Liver (tissue), 9 donors: Measurements from ENCODE around the gene VEPH1. TPM values are rescaled to one million over a fixed set of nuclear protein-coding genes. Genes with fewer than 3 reads are reported as not detected.

Experiments
- DNase-seq: peaks from one replicate; pipeline ENCODE4 v3.0.0-alpha.2; 2017; ENCODE audit warnings: low spot score
- H3K27ac ChIP-seq, 2 donors: one replicate each; pipeline ENCODE4 v1.7.0; 2013; ENCODE audit warnings: inconsistent platforms in 2 of 2, low read length in 2 of 2, control low read depth in 1 of 2, low read depth in 1 of 2, mild to moderate bottlenecking in 1 of 2
- H3K27me3 ChIP-seq, 4 donors: one replicate each; pipeline versions ENCODE4 v1.6.1 to v1.7.0; 2013; ENCODE audit warnings: low read length in 3 of 4, inconsistent platforms in 1 of 4, mild to moderate bottlenecking in 1 of 4, moderate library complexity in 1 of 4; ENCODE audit not compliant: control insufficient read depth in 4 of 4, insufficient read depth in 4 of 4
- H3K36me3 ChIP-seq, 4 donors: one replicate each; pipeline versions ENCODE4 v1.6.1 to v1.7.0; 2013; ENCODE audit warnings: low read length in 3 of 4, mild to moderate bottlenecking in 3 of 4, low read depth in 1 of 4, moderate library complexity in 1 of 4; ENCODE audit not compliant: control insufficient read depth in 4 of 4, insufficient read depth in 3 of 4
- H3K4me1 ChIP-seq, 4 donors: one replicate each; pipeline versions ENCODE4 v1.6.1 to v1.7.0; 2013; ENCODE audit warnings: low read length in 3 of 4, mild to moderate bottlenecking in 3 of 4, moderate library complexity in 1 of 4; ENCODE audit not compliant: control insufficient read depth in 4 of 4, insufficient read depth in 4 of 4
- H3K4me3 ChIP-seq, 3 donors: one replicate each; pipeline versions ENCODE4 v1.6.1 to v1.7.0; 2013; ENCODE audit warnings: low read length in 3 of 3, control low read depth in 1 of 3, low read depth in 1 of 3, mild to moderate bottlenecking in 1 of 3
- H3K9ac ChIP-seq, 2 donors: one replicate each; pipeline ENCODE4 v1.7.0; 2013; ENCODE audit warnings: low read length in 2 of 2, mild to moderate bottlenecking in 2 of 2, moderate library complexity in 2 of 2, control low read depth in 1 of 2, low read depth in 1 of 2
- H3K9me3 ChIP-seq, 4 donors: one replicate each; pipeline versions ENCODE4 v1.6.1 to v1.7.0; 2013; ENCODE audit warnings: low read length in 3 of 4; ENCODE audit not compliant: control insufficient read depth in 4 of 4
- ATF3 ChIP-seq: IDR thresholded peaks from 2 replicates; pipeline ENCODE4 v1.6.1; 2016; ENCODE audit warnings: antibody characterized with exemption
- EGR1 ChIP-seq, 2 donors: IDR thresholded peaks; 2 replicates each; pipeline ENCODE4 v1.6.1; 2016 to 2018; ENCODE audit warnings: antibody characterized with exemption in 2 of 2, low read depth in 2 of 2
- FOXA1 ChIP-seq: IDR thresholded peaks from 2 replicates; pipeline ENCODE4 v1.6.1; 2016; ENCODE audit warnings: antibody characterized with exemption
- FOXA2 ChIP-seq: IDR thresholded peaks from 2 replicates; pipeline ENCODE4 v1.6.1; 2016; ENCODE audit warnings: antibody characterized with exemption
- GABPA ChIP-seq, 2 donors: IDR thresholded peaks in 1 of 2; conservative IDR thresholded peaks in 1 of 2; 2 replicates each; pipeline ENCODE4 v1.6.1; 2016; ENCODE audit warnings: antibody characterized with exemption in 2 of 2, mild to moderate bottlenecking in 1 of 2, moderate library complexity in 1 of 2
- HNF4A ChIP-seq, 2 donors: conservative IDR thresholded peaks; 2 replicates each; pipeline ENCODE4 v1.6.1; 2016; ENCODE audit warnings: antibody characterized with exemption in 2 of 2, mild to moderate bottlenecking in 2 of 2
- HNF4G ChIP-seq: IDR thresholded peaks from 2 replicates; pipeline ENCODE4 v1.6.1; 2016; ENCODE audit warnings: antibody characterized with exemption
- JUND ChIP-seq, 2 donors: IDR thresholded peaks; 2 replicates each; pipeline ENCODE4 v1.6.1; 2016; ENCODE audit warnings: antibody characterized with exemption in 2 of 2
- NR2F2 ChIP-seq: IDR thresholded peaks from 2 replicates; pipeline ENCODE4 v1.6.1; 2016; ENCODE audit warnings: antibody characterized with exemption
- RAD21 ChIP-seq, 2 donors: IDR thresholded peaks; 2 replicates each; pipeline ENCODE4 v1.6.1; 2016; ENCODE audit warnings: antibody characterized with exemption in 2 of 2, mild to moderate bottlenecking in 2 of 2
- REST ChIP-seq: IDR thresholded peaks from 2 replicates; pipeline ENCODE4 v1.6.1; 2016; ENCODE audit warnings: antibody characterized with exemption, mild to moderate bottlenecking
- RXRA ChIP-seq, 2 donors: IDR thresholded peaks; 2 replicates each; pipeline ENCODE4 v1.6.1; 2017 to 2018; ENCODE audit warnings: antibody characterized with exemption in 2 of 2, mild to moderate bottlenecking in 1 of 2
- SP1 ChIP-seq: IDR thresholded peaks from 2 replicates; pipeline ENCODE4 v1.6.1; 2018; ENCODE audit warnings: antibody characterized with exemption, mild to moderate bottlenecking
- TAF1 ChIP-seq: conservative IDR thresholded peaks from 2 replicates; pipeline ENCODE4 v1.6.1; 2016; ENCODE audit warnings: antibody characterized with exemption, mild to moderate bottlenecking
- YY1 ChIP-seq: IDR thresholded peaks from 2 replicates; pipeline ENCODE4 v1.6.1; 2016; ENCODE audit warnings: antibody characterized with exemption, mild to moderate bottlenecking
- ZBTB33 ChIP-seq: IDR thresholded peaks from 2 replicates; pipeline ENCODE4 v1.6.1; 2016; ENCODE audit warnings: antibody characterized with exemption
- WGBS: extraction: QIAGEN DNeasy Blood & Tissue Kit; methylation state at CpG from one replicate; pipeline ENCODE4 v1.1.7; 2013; 5-methylcytosine and 5-hydroxymethylcytosine counted together
- polyA plus RNA-seq, 2 donors: library from polyadenylated mRNA; stranded (reverse) in 1 of 2; unstranded in 1 of 2; fragments of 200-250 nt in 1 of 2; fragments of >200 nt in 1 of 2; fragmentation: Nextera tagmentation in 1 of 2; extraction: Ambion mirVana in 1 of 2; gene quantifications; one replicate each; pipeline versions ENCODE4 v1.2.1 to v1.2.3, GENCODE V29; 2013 to 2015
- total RNA-seq, 2 donors: library from RNA; depleted of rRNA; stranded (reverse); fragments of >200 nt; gene quantifications; one replicate each; pipeline ENCODE4 v1.2.3, GENCODE V29; 2014
- TF ChIP-seq, protein P1 (sequence below): fragments of 150-350 bp; IDR thresholded peaks from 2 replicates; pipeline ENCODE4 v1.5.1; 2017; ENCODE audit warnings: improper control_type of control experiment, low read depth, low read length; ENCODE audit not compliant: missing input control
- TF ChIP-seq, protein P2 (sequence below): IDR thresholded peaks from 2 replicates; pipeline ENCODE4 v1.6.1; 2016; ENCODE audit warnings: antibody characterized with exemption
- donor health status: healthy.
- donor health status: healthy.
- donor health status: healthy.
- donor health status: healthy.
- donor health status: healthy.

The VEPH1 gene
- total and polyA plus RNA-seq, 4 donors: 0.60 to 3.3 (median 1.2) TPM

DNA sequence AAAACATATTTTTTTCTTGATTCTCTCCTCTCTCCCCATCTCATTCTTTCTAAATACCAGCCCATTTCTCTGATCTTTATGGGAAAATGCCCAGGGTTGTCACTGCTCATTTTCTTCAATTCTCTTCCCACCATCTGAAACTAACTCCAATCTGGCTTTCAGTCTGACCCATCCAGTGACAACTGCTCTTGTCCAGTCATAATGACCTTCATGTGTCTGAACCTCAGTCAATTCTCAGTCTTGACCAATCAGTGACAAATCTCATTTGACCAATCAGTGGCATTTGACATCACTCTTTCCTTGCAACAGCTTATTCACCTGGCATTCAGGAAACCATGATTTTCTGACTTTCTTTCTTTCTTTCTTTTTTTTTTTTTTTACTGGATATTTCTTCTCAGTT, 15.1 kb downstream of the VEPH1 start (continued):
- no peak for TF ChIP-seq ZBTB33
- TF ChIP-seq ATF3: no peak
- no peak for TF ChIP-seq HNF4A (conservative IDR thresholded peaks at IDR 0.05)
- no peak for TF ChIP-seq SP1
- TF ChIP-seq JUND (IDR thresholded peaks at IDR 0.05): no peak

DNA sequence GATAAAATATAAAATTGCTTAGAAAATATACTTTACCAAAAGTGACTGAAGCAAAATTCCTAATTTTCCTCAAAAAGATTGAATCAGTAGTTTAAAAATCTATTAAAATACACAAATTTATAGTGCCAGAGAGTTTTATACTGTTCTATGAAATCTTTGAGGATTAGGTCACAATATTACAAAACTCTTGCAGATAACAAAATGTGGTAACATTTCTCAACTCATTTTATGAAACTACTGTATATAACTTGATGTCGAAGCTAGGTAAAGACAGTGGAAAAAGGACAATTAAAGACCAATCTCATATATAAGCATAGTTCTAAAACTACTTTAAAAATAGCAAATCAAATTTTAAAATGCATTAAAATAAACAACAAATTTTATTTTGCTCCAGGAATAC, 15.9 kb downstream of the VEPH1 start:
- no peaks in the 10 kb centered on the region for H3K4me1 ChIP-seq
- H3K4me3 ChIP-seq: no peak overlapping the region
- no peak for DNase-seq
- H3K9me3 ChIP-seq: no peaks in the 10 kb centered on the region
- H3K27me3 ChIP-seq: no peaks in the 10 kb centered on the region
- no peak overlapping the region for H3K27ac ChIP-seq
- 82% methylated on average over 1 of the region's 1 CpG for WGBS
- H3K36me3 ChIP-seq: no peaks in the 10 kb centered on the region
- no peak overlapping the region for H3K9ac ChIP-seq
- TF ChIP-seq RXRA (IDR thresholded peaks at IDR 0.05) (no peak), SP1 (no peak), JUND (IDR thresholded peaks at IDR 0.05) (no peak), FOXA1 (no peak), YY1 (no peak), TAF1 (no peak), EGR1 (IDR thresholded peaks at IDR 0.05; ENCODE audit: low read depth in 2 of 2) (no peak), HNF4A (conservative IDR thresholded peaks at IDR 0.05) (no peak), GABPA (IDR thresholded peaks at IDR 0.05 in 1 of 2, conservative IDR thresholded peaks at IDR 0.05 in 1 of 2) (no peak), ZBTB33 (no peak), FOXA2 (no peak), ATF3 (no peak), NR2F2 (no peak), RAD21 (IDR thresholded peaks at IDR 0.05) (no peak), HNF4G (no peak), REST (no peak)
- TF ChIP-seq, protein P1, sequence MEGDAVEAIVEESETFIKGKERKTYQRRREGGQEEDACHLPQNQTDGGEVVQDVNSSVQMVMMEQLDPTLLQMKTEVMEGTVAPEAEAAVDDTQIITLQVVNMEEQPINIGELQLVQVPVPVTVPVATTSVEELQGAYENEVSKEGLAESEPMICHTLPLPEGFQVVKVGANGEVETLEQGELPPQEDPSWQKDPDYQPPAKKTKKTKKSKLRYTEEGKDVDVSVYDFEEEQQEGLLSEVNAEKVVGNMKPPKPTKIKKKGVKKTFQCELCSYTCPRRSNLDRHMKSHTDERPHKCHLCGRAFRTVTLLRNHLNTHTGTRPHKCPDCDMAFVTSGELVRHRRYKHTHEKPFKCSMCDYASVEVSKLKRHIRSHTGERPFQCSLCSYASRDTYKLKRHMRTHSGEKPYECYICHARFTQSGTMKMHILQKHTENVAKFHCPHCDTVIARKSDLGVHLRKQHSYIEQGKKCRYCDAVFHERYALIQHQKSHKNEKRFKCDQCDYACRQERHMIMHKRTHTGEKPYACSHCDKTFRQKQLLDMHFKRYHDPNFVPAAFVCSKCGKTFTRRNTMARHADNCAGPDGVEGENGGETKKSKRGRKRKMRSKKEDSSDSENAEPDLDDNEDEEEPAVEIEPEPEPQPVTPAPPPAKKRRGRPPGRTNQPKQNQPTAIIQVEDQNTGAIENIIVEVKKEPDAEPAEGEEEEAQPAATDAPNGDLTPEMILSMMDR: no peak
- TF ChIP-seq, protein P2, sequence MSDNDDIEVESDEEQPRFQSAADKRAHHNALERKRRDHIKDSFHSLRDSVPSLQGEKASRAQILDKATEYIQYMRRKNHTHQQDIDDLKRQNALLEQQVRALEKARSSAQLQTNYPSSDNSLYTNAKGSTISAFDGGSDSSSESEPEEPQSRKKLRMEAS: no peak
